Measurements from ENCODE around the gene PDK2.

The PDK2 gene

GRCh38 chr17:50094753-50095619 is at the start of gene PDK2:
PDK2 (plus strand) TSS chr17:50095351; CDS start chr17:50095436, 85 bp downstream.
- no peaks in the 10 kb centered on the region for H3K36me3 ChIP-seq (ENCODE audit: insufficient read depth, low read length)
- 0 out of 2 replicates have a peak, but pooled peaks cover 2% of the 10 kb centered on the region for H4K20me1 ChIP-seq (ENCODE audit: insufficient read depth, low read length)
- peak within 1 kb of the TSS; percentile 62 for H3K9ac ChIP-seq (ENCODE audit: low read depth, low read length)
- no peaks in the 10 kb centered on the region for H3K9me3 ChIP-seq (ENCODE audit: insufficient read depth, low read length, severe bottlenecking)
- H3K4me1 ChIP-seq (ENCODE audit: insufficient read depth, low read length) = peaks cover 26% of the 10 kb centered on the region
- peak within 1 kb of the TSS; percentile 57 for H3K27ac ChIP-seq (ENCODE audit: low read length)
- ATAC-seq (ENCODE audit: insufficient read depth, low read depth) (peak; percentile 97), DNase-seq (peak; percentile 90)
- peak within 1 kb of the TSS; percentile 77 for H3K4me2 ChIP-seq (ENCODE audit: insufficient read depth, low read length)
- no peaks in the 10 kb centered on the region for H3K79me2 ChIP-seq (ENCODE audit: insufficient read depth, low read length)
- no peak for TF ChIP-seq EZH2 (IDR thresholded peaks at IDR 0.05; ENCODE audit: borderline replicate concordance, low read depth, low read length, severe bottlenecking)
- no peak for TF ChIP-seq CTCF (IDR thresholded peaks at IDR 0.05; ENCODE audit: borderline replicate concordance, extremely low read depth, low read length, poor library complexity, severe bottlenecking)
- peak within 1 kb of the TSS; percentile 58 to 66 for H3K4me3 ChIP-seq (ENCODE audit: low read depth in 1 of 2, low read length in 2 of 2)
- peak within 1 kb of the TSS; percentile 83 for H2AFZ ChIP-seq (ENCODE audit: low read depth, low read length)
- no peaks in the 10 kb centered on the region for H3K27me3 ChIP-seq (ENCODE audit: insufficient read depth, low read length, poor library complexity)

- Histone ChIP-seq H3K36me3 (ENCODE audit: insufficient read depth, low read length) (no peaks in the 10 kb centered on the region), H3K27me3 (ENCODE audit: insufficient read depth, low read length, poor library complexity) (peaks cover 4% of the 10 kb centered on the region), H3K4me2 (ENCODE audit: insufficient read depth, low read length) (no peak overlapping the region), H3K27ac (ENCODE audit: low read length) (no peak overlapping the region), H3K4me3 (ENCODE audit: low read depth in 1 of 2, low read length in 2 of 2) (no peak overlapping the region), H3K9me3 (ENCODE audit: insufficient read depth, low read length, severe bottlenecking) (no peaks in the 10 kb centered on the region), H3K4me1 (ENCODE audit: insufficient read depth, low read length) (no peaks in the 10 kb centered on the region), H3K79me2 (ENCODE audit: insufficient read depth, low read length) (no peaks in the 10 kb centered on the region), H2AFZ (ENCODE audit: low read depth, low read length) (no peak overlapping the region), H3K9ac (ENCODE audit: low read depth, low read length) (no peak overlapping the region), H4K20me1 (ENCODE audit: insufficient read depth, low read length) (no peaks in the 10 kb centered on the region)
- DNase-seq (no peak), ATAC-seq (ENCODE audit: insufficient read depth, low read depth) (no peak)
- no peak for TF ChIP-seq EZH2 (IDR thresholded peaks at IDR 0.05; ENCODE audit: borderline replicate concordance, low read depth, low read length, severe bottlenecking)
- TF ChIP-seq CTCF (IDR thresholded peaks at IDR 0.05; ENCODE audit: borderline replicate concordance, extremely low read depth, low read length, poor library complexity, severe bottlenecking) = no peak
Measured at GRCh38 chr17:50046179-50046578, 49.0 kb upstream of the PDK2 start.

GRCh38 chr17:50046667-50047066 is 48.5 kb upstream of the PDK2 start:
- no peak overlapping the region for H3K27ac ChIP-seq (ENCODE audit: low read length)
- H3K4me3 ChIP-seq (ENCODE audit: low read depth in 1 of 2, low read length in 2 of 2) = no peak overlapping the region
- no peak for DNase-seq
- H3K4me2 ChIP-seq (ENCODE audit: insufficient read depth, low read length) = no peak overlapping the region
- no peaks in the 10 kb centered on the region for H3K79me2 ChIP-seq (ENCODE audit: insufficient read depth, low read length)
- H4K20me1 ChIP-seq (ENCODE audit: insufficient read depth, low read length) = no peaks in the 10 kb centered on the region
- H3K9me3 ChIP-seq (ENCODE audit: insufficient read depth, low read length, severe bottlenecking) = no peaks in the 10 kb centered on the region
- no peak for ATAC-seq (ENCODE audit: insufficient read depth, low read depth)
- TF ChIP-seq EZH2 (IDR thresholded peaks at IDR 0.05; ENCODE audit: borderline replicate concordance, low read depth, low read length, severe bottlenecking) (no peak), CTCF (IDR thresholded peaks at IDR 0.05; ENCODE audit: borderline replicate concordance, extremely low read depth, low read length, poor library complexity, severe bottlenecking) (no peak)
- H3K9ac ChIP-seq (ENCODE audit: low read depth, low read length) = no peak overlapping the region
- peaks cover 4% of the 10 kb centered on the region for H3K27me3 ChIP-seq (ENCODE audit: insufficient read depth, low read length, poor library complexity)
- H3K36me3 ChIP-seq (ENCODE audit: insufficient read depth, low read length) = no peaks in the 10 kb centered on the region
- no peaks in the 10 kb centered on the region; the same call in 1 of the 2 replicates for H3K4me1 ChIP-seq (ENCODE audit: insufficient read depth, low read length)
- no peak overlapping the region for H2AFZ ChIP-seq (ENCODE audit: low read depth, low read length)
